T47D (cell line): ENCODE data around the gene STRIP1.
A peak's percentile ranks its signal among the peaks of the same experiment; 100 is the strongest.

Source experiments
- DNase-seq, 2 experiments: peaks; one replicate each; pipeline versions ENCODE4 v3.0.0 to v3.0.0-alpha.2; 2011 to 2012; ENCODE audit warnings: low read depth in 1 of 2, low spot score in 1 of 2
- JUND ChIP-seq: IDR thresholded peaks from 2 replicates; pipeline ENCODE4 v1.6.1; 2012; ENCODE audit warnings: low read depth
- in situ Hi-C: cut with HindIII; loops from 2 replicates; pipeline ENCODE4 v1.10.0; 2016; ENCODE audit warnings: low sequenced_read_pairs, low pct_unique_long_range_greater_than_20kb

Gene STRIP1

GRCh38 chr1:110034451-110035235 is at the start of gene STRIP1:
STRIP1 (plus strand) TSS chr1:110034624; CDS start chr1:110034638, 14 bp downstream.
- in situ Hi-C loops = no loop called here
- no peak for TF ChIP-seq JUND

GRCh38 chr1:109985247-109986053 is 49.0 kb upstream of the STRIP1 start:
- no peak for DNase-seq
- in situ Hi-C loops = no loop called here
- no peak for TF ChIP-seq JUND

More at GRCh38 chr1:110034451-110035235, at the start of gene STRIP1:
- peak; percentile 35 to 95 for DNase-seq

GRCh38 chr1:109986054-109986444 is 48.4 kb upstream of the STRIP1 start:
- no peak for DNase-seq
- TF ChIP-seq JUND = no peak
- in situ Hi-C loops = no loop called here

- DNase-seq = no peak
- in situ Hi-C loops = no loop called here
- TF ChIP-seq JUND = no peak
These were observed 46.0 kb upstream of the STRIP1 start for GRCh38 chr1:109988349-109988914.

GRCh38 chr1:109989506-109990301 is 44.7 kb upstream of the STRIP1 start:
- no peak for TF ChIP-seq JUND
- no peak for DNase-seq
- in situ Hi-C loops = no loop called here

- in situ Hi-C loops = no loop called here
- no peak for DNase-seq
- no peak for TF ChIP-seq JUND
These were observed 44.1 kb upstream of the STRIP1 start for GRCh38 chr1:109990302-109990653.

GRCh38 chr1:109991400-109991925 is 43.0 kb upstream of the STRIP1 start:
- in situ Hi-C loops = no loop called here
- no peak for DNase-seq
- TF ChIP-seq JUND = no peak

- in situ Hi-C loops = no loop called here
- DNase-seq = no peak
- TF ChIP-seq JUND = no peak
These were observed 40.5 kb upstream of the STRIP1 start for GRCh38 chr1:109993885-109994284.

- DNase-seq = no peak
- TF ChIP-seq JUND = no peak
- in situ Hi-C loops = no loop called here
These were observed 39.8 kb upstream of the STRIP1 start for GRCh38 chr1:109994654-109995053.

GRCh38 chr1:109995536-109995935 is 38.9 kb upstream of the STRIP1 start:
- in situ Hi-C loops = no loop called here
- no peak for DNase-seq
- no peak for TF ChIP-seq JUND

- in situ Hi-C loops = no loop called here
- no peak for DNase-seq
- TF ChIP-seq JUND = no peak
These were observed 37.9 kb upstream of the STRIP1 start for GRCh38 chr1:109996476-109996875.
